Measurements from ENCODE around the gene UBE2H.
"Not testable (repeated sequence)": the region's sequence is repeated elsewhere in the genome, so short reads cannot be mapped to it uniquely, and the experiment has no call there.

Gene UBE2H

GRCh38 chr7:129841465-129841864, 111.3 kb downstream of the UBE2H start:
- no peak for DNase-seq

GRCh38 chr7:129840757-129841156, 112.0 kb downstream of the UBE2H start:
- no peak for DNase-seq

GRCh38 chr7:129836983-129837382, 115.8 kb downstream of the UBE2H start:
- DNase-seq: no peak

- DNase-seq: peak; percentile 68
Measured at GRCh38 chr7:129835569-129835968, 117.2 kb downstream of the UBE2H start.

- DNase-seq: not testable (repeated sequence)
Measured at GRCh38 chr7:129833353-129833752, 119.4 kb downstream of the UBE2H start.

GRCh38 chr7:129832701-129833227, 120.0 kb downstream of the UBE2H start:
- DNase-seq: no peak

- no peak for DNase-seq
Measured at GRCh38 chr7:129832282-129832681, 120.5 kb downstream of the UBE2H start.

- peak; percentile 8 for DNase-seq
Measured at GRCh38 chr7:129831424-129832058, 121.2 kb downstream of the UBE2H start.

GRCh38 chr7:129830949-129831348, 121.8 kb downstream of the UBE2H start:
- DNase-seq: no peak

- peak; percentile 71 for DNase-seq
Measured at GRCh38 chr7:129829737-129830631, 122.8 kb downstream of the UBE2H start.

GRCh38 chr7:129828989-129829736, 123.6 kb downstream of the UBE2H start:
- peak; percentile 98 for DNase-seq

- DNase-seq: peak; percentile 43
Measured at GRCh38 chr7:129828078-129828762, 124.5 kb downstream of the UBE2H start.

GRCh38 chr7:129827467-129827990, 125.2 kb downstream of the UBE2H start:
- DNase-seq: no peak

- not testable (repeated sequence) for DNase-seq
Measured at GRCh38 chr7:129826895-129827294, 125.9 kb downstream of the UBE2H start.

GRCh38 chr7:129825209-129825970, 127.4 kb downstream of the UBE2H start:
- peak; percentile 79 for DNase-seq

- peak; percentile 78 for DNase-seq
Measured at GRCh38 chr7:129824291-129825208, 128.2 kb downstream of the UBE2H start.

GRCh38 chr7:129823143-129823542, 129.6 kb downstream of the UBE2H start:
- not testable (repeated sequence) for DNase-seq

GRCh38 chr7:129821476-129821875, 131.3 kb downstream of the UBE2H start:
- no peak for DNase-seq

GRCh38 chr7:129816742-129817141, 136.0 kb downstream of the UBE2H start:
- DNase-seq: no peak

- DNase-seq: no peak
Measured at GRCh38 chr7:129807863-129808262, 144.9 kb downstream of the UBE2H start.
